Panc1 (cell line): Measurements from ENCODE around the gene IFNG. TPM values are rescaled to one million over a fixed set of nuclear protein-coding genes. Genes with fewer than 3 reads are reported as not detected.
"Not testable (repeated sequence)": the region's sequence is repeated elsewhere in the genome, so short reads cannot be mapped to it uniquely, and the experiment has no call there.

Source experiments
- ATAC-seq: fragments of 200-7000 bp; cut with Tn5 transposase; 2 replicates; pipeline ENCODE4 v1.9.1; 2020; ENCODE audit warnings: mild to moderate bottlenecking, moderate library complexity
- BruUV-seq: library from RNA; stranded (reverse); fragments of 400-500 nt; replicated peaks from 2 replicates; lab custom pipeline; 2021; lab: Mats Ljungman, UMichigan
- CTCF ChIA-PET: fragments of 300-600 bp; sonication (Branson Sonifier 250); formaldehyde crosslinking; loops from one replicate; lab custom pipeline; 2022; ENCODE audit warnings: antibody characterized with exemption; lab: Charles Lee
- POLR2A ChIA-PET: fragments of 300-600 bp; sonication (Branson Sonifier 250); formaldehyde crosslinking; loops from one replicate; lab custom pipeline; 2022; ENCODE audit warnings: antibody characterized with exemption; lab: Charles Lee
- DNase-seq: peaks from one replicate; pipeline ENCODE4 v3.0.0-alpha.2; 2010; ENCODE audit warnings: low read depth, low spot score
- H3K27ac ChIP-seq: 2 replicates; pipeline ENCODE4 v1.5.1; 2011; ENCODE audit warnings: mild to moderate bottlenecking, low read length, inconsistent platforms
- H3K27me3 ChIP-seq: fragments of 200-500 bp; sonication (Bioruptor generic); 2 replicates; pipeline ENCODE4 v1.6.0; 2014; ENCODE audit warnings: low read length, inconsistent platforms; ENCODE audit not compliant: control insufficient read depth, insufficient read depth
- H3K36me3 ChIP-seq: fragments of 200-500 bp; sonication (Bioruptor generic); 2 replicates; pipeline ENCODE4 v1.5.1; 2014; ENCODE audit warnings: inconsistent platforms, mild to moderate bottlenecking, low read length, moderate library complexity; ENCODE audit not compliant: control insufficient read depth, insufficient read depth
- H3K4me1 ChIP-seq: 2 replicates; pipeline ENCODE4 v1.5.1; 2011; ENCODE audit warnings: inconsistent platforms, mild to moderate bottlenecking, low read length, moderate library complexity; ENCODE audit not compliant: control insufficient read depth, insufficient read depth
- H3K4me3 ChIP-seq, 2 experiments: 2 replicates each; pipeline ENCODE4 v1.5.1; 2011 to 2012; ENCODE audit warnings: low read depth in 2 of 2, low read length in 2 of 2, mild to moderate bottlenecking in 2 of 2, inconsistent platforms in 1 of 2, moderate library complexity in 1 of 2
- H3K9me3 ChIP-seq: fragments of 200-500 bp; sonication (Bioruptor generic); 2 replicates; pipeline ENCODE4 v1.5.1; 2014; ENCODE audit warnings: low read depth, mild to moderate bottlenecking, inconsistent platforms, low read length, moderate library complexity; ENCODE audit not compliant: control insufficient read depth, insufficient read depth
- POLR2AphosphoS5 ChIP-seq: IDR thresholded peaks from 2 replicates; pipeline ENCODE4 v1.6.1; 2012; ENCODE audit warnings: mild to moderate bottlenecking, low read depth, low read length, moderate library complexity
- SIN3A ChIP-seq: IDR thresholded peaks from 2 replicates; pipeline ENCODE4 v1.6.1; 2012; ENCODE audit warnings: low read depth, mild to moderate bottlenecking, low read length, moderate library complexity, borderline replicate concordance; ENCODE audit not compliant: insufficient read depth
- TCF7L2 ChIP-seq: IDR thresholded peaks from 2 replicates; pipeline ENCODE4 v1.6.1; 2011; ENCODE audit warnings: mild to moderate bottlenecking, low read depth, low read length, inconsistent platforms
- in situ Hi-C: cut with HindIII; loops from 2 replicates; pipeline ENCODE4 v1.10.0; 2016; ENCODE audit warnings: low sequenced_read_pairs, low pct_unique_long_range_greater_than_20kb
- intact Hi-C: fragments of 100-400 bp; cut with micrococcal nuclease; formaldehyde crosslinking; loops from one replicate; pipeline ENCODE4 v1.10.0; 2022; ENCODE audit not compliant: unreplicated experiment
- total RNA-seq: library from RNA; stranded (reverse); gene quantifications from one replicate; pipeline ENCODE4 v1.2.1, GENCODE V29; 2021; ENCODE audit not compliant: unreplicated experiment
- TF ChIP-seq, protein P1 (sequence below): fragments of 450-650 bp; IDR thresholded peaks from 2 replicates; pipeline ENCODE4 v1.5.1; 2017; ENCODE audit warnings: mild to moderate bottlenecking
- TF ChIP-seq, protein P2 (sequence below), 2 experiments: IDR thresholded peaks; 2 replicates each; pipeline ENCODE4 v1.6.1; 2011 to 2012; ENCODE audit warnings: low read depth in 2 of 2, control low read depth in 1 of 2, low read length in 1 of 2, mild to moderate bottlenecking in 1 of 2, moderate library complexity in 1 of 2; ENCODE audit not compliant: insufficient read depth in 1 of 2

IFNG gene
- total RNA-seq, 1 experiment from 2014 or later = 0.33 TPM

DNA sequence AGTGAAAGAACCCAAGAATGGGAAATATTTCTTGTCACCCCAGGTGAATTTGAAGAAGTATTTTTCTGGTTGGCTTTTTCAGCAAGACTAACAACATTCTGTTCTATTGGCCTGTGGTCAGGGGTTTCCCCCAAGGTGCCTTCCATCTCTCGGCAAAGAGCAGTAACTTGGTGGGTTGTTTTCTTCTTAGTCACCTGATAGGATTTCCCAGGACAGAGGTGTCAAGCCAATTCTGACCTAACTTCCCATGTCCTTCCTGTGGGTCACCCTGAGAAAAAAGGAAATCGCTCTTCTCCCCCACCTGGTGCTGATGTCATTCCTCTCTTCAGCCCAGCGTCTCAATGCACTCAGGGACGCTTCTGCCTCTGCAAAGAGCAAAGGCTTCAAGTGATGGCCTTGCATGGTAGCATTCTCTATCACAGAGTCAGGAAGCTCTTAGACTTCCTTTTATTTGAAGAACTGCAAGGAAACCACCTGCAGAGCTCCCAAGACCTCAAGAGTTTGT lies 16.1 kb upstream of the IFNG start:
- POLR2A ChIA-PET = interaction anchor here (0.6 kb wide), 1 partner anchor 99 kb away, joined by 6 read pairs; no protein-coding TSS in a partner anchor
- Histone ChIP-seq H3K4me1 (no peaks in the 10 kb centered on the region), H3K27me3 (0 out of 2 replicates have a peak, but pooled peaks cover 2% of the 10 kb centered on the region), H3K36me3 (no peaks in the 10 kb centered on the region), H3K9me3 (no peaks in the 10 kb centered on the region), H3K27ac (no peak overlapping the region), H3K4me3 (no peak overlapping the region)
- in situ Hi-C loops = no loop called here
- ATAC-seq (no peak), DNase-seq (no peak)
- intact Hi-C loops = no loop called here
- TF ChIP-seq TCF7L2 (no peak), POLR2AphosphoS5 (no peak), SIN3A (no peak)
- TF ChIP-seq, protein P1, sequence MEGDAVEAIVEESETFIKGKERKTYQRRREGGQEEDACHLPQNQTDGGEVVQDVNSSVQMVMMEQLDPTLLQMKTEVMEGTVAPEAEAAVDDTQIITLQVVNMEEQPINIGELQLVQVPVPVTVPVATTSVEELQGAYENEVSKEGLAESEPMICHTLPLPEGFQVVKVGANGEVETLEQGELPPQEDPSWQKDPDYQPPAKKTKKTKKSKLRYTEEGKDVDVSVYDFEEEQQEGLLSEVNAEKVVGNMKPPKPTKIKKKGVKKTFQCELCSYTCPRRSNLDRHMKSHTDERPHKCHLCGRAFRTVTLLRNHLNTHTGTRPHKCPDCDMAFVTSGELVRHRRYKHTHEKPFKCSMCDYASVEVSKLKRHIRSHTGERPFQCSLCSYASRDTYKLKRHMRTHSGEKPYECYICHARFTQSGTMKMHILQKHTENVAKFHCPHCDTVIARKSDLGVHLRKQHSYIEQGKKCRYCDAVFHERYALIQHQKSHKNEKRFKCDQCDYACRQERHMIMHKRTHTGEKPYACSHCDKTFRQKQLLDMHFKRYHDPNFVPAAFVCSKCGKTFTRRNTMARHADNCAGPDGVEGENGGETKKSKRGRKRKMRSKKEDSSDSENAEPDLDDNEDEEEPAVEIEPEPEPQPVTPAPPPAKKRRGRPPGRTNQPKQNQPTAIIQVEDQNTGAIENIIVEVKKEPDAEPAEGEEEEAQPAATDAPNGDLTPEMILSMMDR = no peak
- TF ChIP-seq, protein P2, sequence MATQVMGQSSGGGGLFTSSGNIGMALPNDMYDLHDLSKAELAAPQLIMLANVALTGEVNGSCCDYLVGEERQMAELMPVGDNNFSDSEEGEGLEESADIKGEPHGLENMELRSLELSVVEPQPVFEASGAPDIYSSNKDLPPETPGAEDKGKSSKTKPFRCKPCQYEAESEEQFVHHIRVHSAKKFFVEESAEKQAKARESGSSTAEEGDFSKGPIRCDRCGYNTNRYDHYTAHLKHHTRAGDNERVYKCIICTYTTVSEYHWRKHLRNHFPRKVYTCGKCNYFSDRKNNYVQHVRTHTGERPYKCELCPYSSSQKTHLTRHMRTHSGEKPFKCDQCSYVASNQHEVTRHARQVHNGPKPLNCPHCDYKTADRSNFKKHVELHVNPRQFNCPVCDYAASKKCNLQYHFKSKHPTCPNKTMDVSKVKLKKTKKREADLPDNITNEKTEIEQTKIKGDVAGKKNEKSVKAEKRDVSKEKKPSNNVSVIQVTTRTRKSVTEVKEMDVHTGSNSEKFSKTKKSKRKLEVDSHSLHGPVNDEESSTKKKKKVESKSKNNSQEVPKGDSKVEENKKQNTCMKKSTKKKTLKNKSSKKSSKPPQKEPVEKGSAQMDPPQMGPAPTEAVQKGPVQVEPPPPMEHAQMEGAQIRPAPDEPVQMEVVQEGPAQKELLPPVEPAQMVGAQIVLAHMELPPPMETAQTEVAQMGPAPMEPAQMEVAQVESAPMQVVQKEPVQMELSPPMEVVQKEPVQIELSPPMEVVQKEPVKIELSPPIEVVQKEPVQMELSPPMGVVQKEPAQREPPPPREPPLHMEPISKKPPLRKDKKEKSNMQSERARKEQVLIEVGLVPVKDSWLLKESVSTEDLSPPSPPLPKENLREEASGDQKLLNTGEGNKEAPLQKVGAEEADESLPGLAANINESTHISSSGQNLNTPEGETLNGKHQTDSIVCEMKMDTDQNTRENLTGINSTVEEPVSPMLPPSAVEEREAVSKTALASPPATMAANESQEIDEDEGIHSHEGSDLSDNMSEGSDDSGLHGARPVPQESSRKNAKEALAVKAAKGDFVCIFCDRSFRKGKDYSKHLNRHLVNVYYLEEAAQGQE (IDR thresholded peaks at IDR 0.05; ENCODE audit: insufficient read depth in 1 of 2, low read depth in 2 of 2, low read length in 1 of 2) = no peak
- no TSS peak for BruUV-seq
- CTCF ChIA-PET = no interaction called here

DNA sequence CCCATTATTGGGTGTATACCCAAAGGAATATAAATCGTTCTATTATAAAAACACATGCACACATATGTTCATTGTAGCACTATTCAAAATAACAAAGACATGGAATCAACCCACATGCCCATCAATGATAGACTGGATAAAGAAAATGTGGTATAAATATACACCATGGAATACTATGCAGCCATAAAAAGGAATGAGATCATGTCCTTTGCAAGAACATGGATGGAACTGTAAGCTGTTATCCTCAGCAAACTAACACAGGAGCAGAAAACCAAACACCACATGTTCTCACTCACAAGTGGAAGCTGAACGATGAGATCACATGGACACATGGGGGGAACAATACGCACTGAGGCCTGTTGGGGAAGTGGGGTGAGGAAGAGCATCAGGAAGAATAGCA lies 15.2 kb upstream of the IFNG start:
- DNase-seq, POLR2A ChIA-PET, H3K4me1 ChIP-seq, H3K4me3 ChIP-seq, in situ Hi-C loops, CTCF ChIA-PET, H3K27me3 ChIP-seq, BruUV-seq, H3K27ac ChIP-seq, ATAC-seq, intact Hi-C loops, H3K36me3 ChIP-seq, H3K9me3 ChIP-seq: not testable (repeated sequence)

DNA sequence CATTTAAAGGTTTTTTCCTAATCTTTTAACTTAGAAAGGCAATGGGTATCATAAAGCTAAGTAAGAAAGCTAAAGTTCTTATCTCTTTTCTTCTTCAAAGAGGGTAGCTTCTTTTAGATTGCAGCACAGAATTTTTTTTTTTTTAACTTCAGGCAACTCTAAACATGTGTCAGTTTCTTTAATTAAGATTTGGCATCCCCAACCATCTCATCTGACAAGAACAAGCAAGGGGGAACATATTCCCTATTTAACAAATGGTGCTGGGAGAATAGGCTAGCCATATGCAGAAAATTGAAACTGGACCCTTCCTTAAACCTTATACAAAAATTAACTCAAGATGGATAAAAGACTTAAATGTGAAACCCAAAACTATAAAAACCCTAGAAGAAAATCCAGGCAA lies 14.3 kb upstream of the IFNG start:
- no peak for DNase-seq
- Histone ChIP-seq H3K27me3 (0 out of 2 replicates have a peak, but pooled peaks cover 2% of the 10 kb centered on the region), H3K4me3 (no peak overlapping the region), H3K36me3 (no peaks in the 10 kb centered on the region), H3K4me1 (no peaks in the 10 kb centered on the region), H3K9me3 (no peaks in the 10 kb centered on the region), H3K27ac (no peak overlapping the region)
- TF ChIP-seq, protein P2 (IDR thresholded peaks at IDR 0.05; ENCODE audit: insufficient read depth in 1 of 2, low read depth in 2 of 2, low read length in 1 of 2) = no peak
- ChIA-PET POLR2A (interaction anchor here (0.6 kb wide), 1 partner anchor 28 kb away, joined by 5 read pairs; no protein-coding TSS in a partner anchor), CTCF (no interaction called here)
- BruUV-seq = no TSS peak
- intact Hi-C loops = no loop called here
- ATAC-seq = no peak
- in situ Hi-C loops = no loop called here
